Naive thymus-derived CD8-positive, alpha-beta T cell (primary cell): ENCODE data around the gene PSMG2. TPM values are rescaled to one million over a fixed set of nuclear protein-coding genes. Genes with fewer than 3 reads are reported as not detected.

Experiments
- ATAC-seq, 2 donors: fragments of 150-1000 bp; cut with Tn5 transposase in 1 of 2; sonication (Bioruptor Pico), chemical (Tn5 transposase) in 1 of 2; 1 replicate in 1 of 2; 2 replicates in 1 of 2; pipeline ENCODE4 v1.10.0; 2021; ENCODE audit warnings: mild to moderate bottlenecking in 2 of 2, moderate library complexity in 2 of 2
- POLR2A ChIA-PET: fragments of 350-600 bp; sonication (Branson Sonifier 250); formaldehyde crosslinking; loops from one replicate; lab custom pipeline; 2021; ENCODE audit warnings: antibody characterized with exemption; lab: Charles Lee
- DNase-seq, 10 donors: peaks; one replicate each; pipeline versions ENCODE4 v3.0.0 to v3.0.0-alpha.2; 2020 to 2022
- H3K27ac Mint-ChIP-seq, 10 donors: one replicate each; pipeline ENCODE4 v1.8.0; 2020 to 2022; ENCODE audit warnings: mild to moderate bottlenecking in 10 of 10, mixed read lengths in 10 of 10, moderate library complexity in 4 of 10, inconsistent platforms in 1 of 10
- H3K27me3 Mint-ChIP-seq, 5 donors: one replicate each; pipeline ENCODE4 v1.8.0; 2021 to 2022; ENCODE audit warnings: mixed read lengths in 5 of 5
- H3K36me3 Mint-ChIP-seq, 3 donors: one replicate each; pipeline ENCODE4 v1.8.0; 2020 to 2022; ENCODE audit warnings: mixed read lengths in 3 of 3, mild to moderate bottlenecking in 2 of 3, inconsistent platforms in 1 of 3
- H3K4me1 Mint-ChIP-seq, 4 donors: one replicate each; pipeline ENCODE4 v1.8.0; 2021 to 2022; ENCODE audit warnings: mixed read lengths in 4 of 4
- H3K4me3 Mint-ChIP-seq, 10 donors: one replicate each; pipeline ENCODE4 v1.8.0; 2020 to 2022; ENCODE audit warnings: mild to moderate bottlenecking in 10 of 10, mixed read lengths in 10 of 10, moderate library complexity in 6 of 10, inconsistent platforms in 1 of 10
- H3K9me3 Mint-ChIP-seq, 9 donors: one replicate each; pipeline ENCODE4 v1.8.0; 2020 to 2022; ENCODE audit warnings: mixed read lengths in 9 of 9, mild to moderate bottlenecking in 3 of 9, inconsistent platforms in 1 of 9, moderate library complexity in 1 of 9
- polyA plus RNA-seq, 3 donors: library from polyadenylated mRNA; unstranded; fragments of 300-500 nt; fragmentation: Illumina TruSeq; gene quantifications; one replicate each; pipeline ENCODE4 v1.2.3, GENCODE V29; 2021
- total RNA-seq, 8 experiments: library from RNA in 2 of 8; stranded (reverse) in 2 of 8; gene quantifications; one replicate each; pipeline ENCODE4 v1.2.3 and lab custom pipeline; 2021 to 2026

The PSMG2 gene
- total and polyA plus RNA-seq, 5 experiments from 2014 or later, result 70.7 to 117 (median 110) TPM

- no peaks in the 10 kb centered on the region for H3K9me3 Mint-ChIP-seq
- H3K27ac Mint-ChIP-seq, result peak overlapping the region in 7 of 10 donors; percentile 11 to 83 (median 50)
- peak; percentile 61 to 66 for ATAC-seq
- peaks cover 0 to 9% (median 2%) of the 10 kb centered on the region in 4 donors for H3K4me1 Mint-ChIP-seq
- POLR2A ChIA-PET, result no interaction called here
- H3K4me3 Mint-ChIP-seq, result no peak overlapping the region
- DNase-seq, result peak; percentile 16 to 80 (median 66)
- no peaks in the 10 kb centered on the region for H3K27me3 Mint-ChIP-seq
- peaks cover 0 to 42% (median 3%) of the 10 kb centered on the region in 3 donors for H3K36me3 Mint-ChIP-seq
Observed at GRCh38 chr18:12726774-12727550, 24.1 kb downstream of the PSMG2 start.

DNA sequence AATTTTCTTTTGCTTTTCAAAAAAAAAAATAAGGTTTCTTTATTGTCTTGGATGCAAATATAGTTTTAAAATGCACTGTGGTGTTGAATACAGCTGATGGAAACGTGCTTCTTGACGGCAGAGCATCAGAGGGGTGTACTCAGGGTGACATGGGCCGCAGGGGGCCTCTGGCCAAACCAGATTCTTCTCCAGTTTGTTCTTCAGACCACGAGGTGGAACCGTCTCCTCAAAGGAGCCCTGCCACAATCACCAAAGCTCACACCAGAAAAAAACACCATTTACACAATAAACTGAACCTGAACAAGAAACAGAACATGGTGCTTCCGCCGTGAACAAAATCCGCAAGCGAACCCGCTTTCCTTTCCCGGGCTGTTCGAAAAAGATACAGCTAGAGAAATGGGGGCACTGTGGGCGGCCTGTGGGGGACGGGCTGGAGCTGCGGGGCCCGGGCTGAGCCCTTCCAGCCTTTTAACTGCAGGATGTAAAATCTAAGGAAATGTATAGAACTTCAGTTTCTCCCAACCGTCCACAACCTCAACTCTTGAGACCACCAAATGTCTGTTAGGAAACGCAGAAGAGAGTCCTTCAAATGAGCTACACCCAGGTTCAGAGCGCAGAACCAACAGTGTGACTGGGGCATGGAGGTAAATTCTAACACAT lies 34.5 kb downstream of the PSMG2 start:
- Mint-ChIP-seq H3K4me1 (no peaks in the 10 kb centered on the region), H3K36me3 (no peaks in the 10 kb centered on the region), H3K27me3 (no peaks in the 10 kb centered on the region), H3K9me3 (no peaks in the 10 kb centered on the region), H3K4me3 (no peak overlapping the region), H3K27ac (peak overlapping the region in 1 of 10 donors; percentile 51)
- no peak for DNase-seq
- POLR2A ChIA-PET, result no interaction called here
- ATAC-seq, result no peak

DNA sequence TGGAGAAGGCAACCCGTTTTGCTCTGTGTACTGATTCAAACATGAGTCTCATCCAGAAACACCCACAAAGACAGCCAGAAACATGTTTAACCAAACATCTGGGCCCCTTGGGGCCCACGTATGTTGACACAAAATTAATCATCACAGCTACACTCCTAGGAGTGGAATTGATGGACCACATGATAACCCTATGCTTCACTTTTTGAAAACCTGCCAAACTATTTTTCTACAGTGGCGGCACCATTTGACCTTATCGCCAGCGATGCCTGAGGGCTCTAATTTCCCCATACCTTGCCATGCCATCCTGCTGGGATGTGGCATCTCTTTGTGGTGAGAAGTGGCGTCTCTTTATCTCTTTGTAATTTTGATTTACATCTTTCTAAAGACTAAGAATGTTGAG lies 38.5 kb downstream of the PSMG2 start:
- Mint-ChIP-seq H3K9me3 (no peaks in the 10 kb centered on the region), H3K27me3 (no peaks in the 10 kb centered on the region), H3K4me3 (no peak overlapping the region), H3K4me1 (peaks cover 0 to 2% (median 0%) of the 10 kb centered on the region in 4 donors), H3K36me3 (no peaks in the 10 kb centered on the region), H3K27ac (no peak overlapping the region)
- POLR2A ChIA-PET, result no interaction called here
- no peak for DNase-seq
- ATAC-seq, result no peak

- H3K36me3 Mint-ChIP-seq, result no peaks in the 10 kb centered on the region
- no peaks in the 10 kb centered on the region for H3K27me3 Mint-ChIP-seq
- no peak overlapping the region for H3K4me3 Mint-ChIP-seq
- ATAC-seq (no peak), DNase-seq (no peak)
- POLR2A ChIA-PET, result no interaction called here
- H3K4me1 Mint-ChIP-seq, result peaks cover 0 to 2% (median 0%) of the 10 kb centered on the region in 4 donors
- H3K9me3 Mint-ChIP-seq, result no peaks in the 10 kb centered on the region
- H3K27ac Mint-ChIP-seq, result no peak overlapping the region
Observed at GRCh38 chr18:12742453-12742852, 39.6 kb downstream of the PSMG2 start.

GRCh38 chr18:12744103-12744502 lies 41.3 kb downstream of the PSMG2 start:
- DNase-seq (peak in 3 of 10 donors; percentile 32 to 38 (median 35)), ATAC-seq (peak in 1 of 2 donors; percentile 25)
- Mint-ChIP-seq H3K4me1 (peaks cover 2 to 4% (median 2%) of the 10 kb centered on the region in 4 donors), H3K27me3 (no peaks in the 10 kb centered on the region), H3K36me3 (peaks cover 0 to 2% (median 0%) of the 10 kb centered on the region in 3 donors), H3K4me3 (no peak overlapping the region), H3K9me3 (no peaks in the 10 kb centered on the region), H3K27ac (no peak overlapping the region)
- POLR2A ChIA-PET, result interaction anchor here (0.7 kb wide), 1 partner anchor 140 kb away, joined by 3 read pairs; the partner anchor contains the start of gene PTPN2

DNA sequence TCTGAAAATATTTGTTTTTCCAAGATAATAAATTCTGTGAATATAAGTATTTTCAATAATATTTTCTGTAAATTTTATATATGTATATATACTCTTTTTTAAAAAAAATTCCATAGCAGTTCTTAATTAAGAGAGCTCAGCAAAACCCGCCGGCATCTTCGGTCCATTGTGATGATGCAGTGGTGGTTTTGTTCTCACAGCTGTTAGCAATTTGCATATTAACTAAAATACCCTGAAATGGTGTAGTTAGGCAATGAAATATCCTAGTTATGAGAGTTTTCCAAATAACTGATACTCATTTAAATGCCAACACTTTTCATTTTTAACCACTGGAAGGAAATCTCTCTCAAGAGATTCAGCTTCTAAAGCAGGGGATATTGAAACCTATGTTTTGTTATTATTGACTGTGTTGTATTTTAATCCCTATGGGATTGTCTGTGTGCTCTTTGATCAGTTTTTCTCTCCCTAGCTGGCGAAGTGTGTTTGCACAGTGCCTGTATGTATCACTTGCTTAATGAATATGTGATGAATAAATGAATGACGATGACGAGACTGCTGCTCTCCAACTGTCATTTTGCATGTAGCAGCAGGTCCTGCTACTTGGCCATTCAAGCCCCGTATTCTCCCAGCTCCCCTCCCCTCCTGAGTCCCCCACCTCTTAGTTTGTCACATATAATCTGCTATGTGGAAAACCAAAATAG lies 42.4 kb downstream of the PSMG2 start:
- Mint-ChIP-seq H3K4me3 (no peak overlapping the region), H3K36me3 (peaks cover 0 to 2% (median 0%) of the 10 kb centered on the region in 3 donors), H3K27ac (no peak overlapping the region), H3K9me3 (no peaks in the 10 kb centered on the region), H3K4me1 (peaks cover 8 to 15% (median 13%) of the 10 kb centered on the region in 4 donors), H3K27me3 (no peaks in the 10 kb centered on the region)
- ATAC-seq (no peak), DNase-seq (no peak)
- POLR2A ChIA-PET, result interaction anchor here (0.6 kb wide), 1 partner anchor 29 kb away, joined by 3 read pairs; no protein-coding TSS in a partner anchor

DNA sequence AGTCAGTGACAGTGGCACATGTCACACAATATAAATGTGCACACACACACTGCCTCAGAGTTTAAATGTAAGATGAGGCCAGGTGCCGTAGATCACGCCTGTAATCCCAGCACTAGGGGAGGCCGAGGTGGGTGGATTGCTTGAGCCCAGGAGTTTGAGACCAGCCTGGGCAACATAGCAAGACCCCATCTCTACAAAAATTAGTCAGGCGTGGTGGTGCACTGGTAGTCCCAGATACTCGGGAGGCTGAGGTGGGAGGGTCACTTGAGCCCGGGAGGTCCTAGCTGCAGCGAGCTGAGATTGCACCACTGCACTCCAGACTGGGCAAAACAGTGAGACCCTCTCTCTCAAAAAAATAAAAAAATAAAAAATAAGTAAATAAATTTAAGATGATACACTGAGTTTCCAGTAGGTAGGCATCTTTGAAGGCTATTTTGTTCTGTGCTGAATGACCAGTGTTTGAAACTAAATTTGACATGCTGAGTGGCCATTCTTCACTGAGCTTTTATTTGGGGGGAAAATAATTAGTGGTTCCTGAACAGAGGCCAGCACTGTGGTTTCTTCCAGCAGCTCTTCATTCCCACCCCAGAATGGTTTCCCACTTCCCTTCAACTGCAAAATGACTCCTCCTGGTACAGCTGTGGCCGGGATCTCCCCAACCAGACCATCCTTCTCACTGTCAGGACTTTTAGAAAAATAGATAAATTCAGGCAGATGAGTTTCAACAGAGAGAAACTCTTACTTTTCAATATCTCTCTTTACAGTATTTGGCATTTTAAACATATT lies 44.9 kb downstream of the PSMG2 start:
- POLR2A ChIA-PET, result no interaction called here
- no peak overlapping the region for H3K27ac Mint-ChIP-seq
- DNase-seq, result no peak

GRCh38 chr18:12748671-12749070 lies 45.8 kb downstream of the PSMG2 start:
- POLR2A ChIA-PET, result interaction anchor here (1.1 kb wide), 1 partner anchor 200 kb away, joined by 3 read pairs; no protein-coding TSS in a partner anchor
- Mint-ChIP-seq H3K4me3 (no peak overlapping the region), H3K4me1 (peaks cover 10 to 27% (median 22%) of the 10 kb centered on the region in 4 donors), H3K27ac (peak overlapping the region in 1 of 10 donors; percentile 11), H3K9me3 (no peaks in the 10 kb centered on the region), H3K27me3 (no peaks in the 10 kb centered on the region), H3K36me3 (peaks cover 0 to 2% (median 0%) of the 10 kb centered on the region in 3 donors)
- DNase-seq (no peak), ATAC-seq (no peak)

More for the DNA sequence above, 44.9 kb downstream of the PSMG2 start:
- Mint-ChIP-seq H3K4me3 (no peak overlapping the region), H3K27me3 (no peaks in the 10 kb centered on the region), H3K4me1 (peaks cover 10 to 27% (median 22%) of the 10 kb centered on the region in 4 donors), H3K36me3 (peaks cover 0 to 2% (median 0%) of the 10 kb centered on the region in 3 donors), H3K9me3 (no peaks in the 10 kb centered on the region)
- no peak for ATAC-seq

DNA sequence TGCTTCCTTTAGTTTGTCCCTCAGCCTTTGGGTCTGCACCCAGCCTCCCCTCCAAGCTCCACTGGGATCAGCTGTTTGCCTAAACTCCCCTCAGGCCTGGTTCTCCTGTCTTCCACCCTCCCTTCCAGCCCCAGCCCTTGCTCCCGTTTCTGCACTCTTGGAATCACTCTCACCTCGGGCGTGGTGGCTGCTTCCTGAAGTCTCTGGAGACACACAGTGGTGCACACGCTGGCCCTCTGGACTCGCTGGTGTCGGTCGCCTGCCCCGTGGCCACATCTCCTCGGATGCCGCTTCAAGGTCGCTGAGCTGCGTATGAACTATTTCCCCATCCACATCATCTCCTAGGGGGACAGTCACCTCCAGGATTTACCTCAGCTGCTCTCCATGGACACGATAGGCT lies 46.3 kb downstream of the PSMG2 start:
- peak overlapping the region in 2 of 10 donors; percentile 10 to 20 for H3K4me3 Mint-ChIP-seq
- POLR2A ChIA-PET, result interaction anchor here (1.1 kb wide), 1 partner anchor 199 kb away, joined by 3 read pairs; no protein-coding TSS in a partner anchor

DNA sequence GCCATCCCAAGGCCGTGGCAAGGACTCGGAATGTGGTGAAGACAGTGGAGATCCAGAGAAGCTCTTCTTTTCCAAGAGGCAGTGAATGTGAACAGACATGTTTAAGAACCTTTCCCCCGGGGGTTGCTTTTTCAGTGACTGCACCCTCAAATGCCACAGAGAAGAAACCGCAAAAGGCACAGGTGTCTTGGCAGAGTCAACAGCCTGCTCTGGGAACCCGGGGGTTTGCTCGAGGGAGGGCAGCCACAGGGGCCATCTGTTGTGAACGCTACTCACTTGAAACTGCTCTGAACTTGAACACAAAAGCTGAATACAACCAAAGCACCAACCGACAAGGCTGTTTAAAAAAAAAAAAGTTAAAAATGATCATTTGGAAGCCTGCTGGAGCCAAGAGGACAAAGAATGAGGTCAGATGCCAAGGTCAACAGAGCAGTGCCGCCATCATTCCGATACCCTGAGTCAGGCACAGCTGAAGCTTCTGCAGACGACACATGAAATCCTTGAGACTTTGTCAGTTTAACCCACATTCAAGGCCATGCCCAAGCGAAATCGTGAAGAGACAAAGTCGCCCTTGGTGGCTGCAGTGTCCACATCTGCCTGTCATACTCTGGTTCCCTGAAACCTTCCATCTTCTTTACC lies 47.4 kb downstream of the PSMG2 start:
- H3K36me3 Mint-ChIP-seq, result peaks cover 0 to 2% (median 0%) of the 10 kb centered on the region in 3 donors
- H3K9me3 Mint-ChIP-seq, result no peaks in the 10 kb centered on the region
- POLR2A ChIA-PET, result interaction anchor here (1.3 kb wide), 1 partner anchor 26 kb away, joined by 7 read pairs; no protein-coding TSS in a partner anchor
- ATAC-seq, result peak; percentile 53 to 65
- no peaks in the 10 kb centered on the region for H3K27me3 Mint-ChIP-seq
- peak overlapping the region in 9 of 10 donors; percentile 29 to 85 (median 74) for H3K27ac Mint-ChIP-seq
- peak in 5 of 10 donors; percentile 7 to 49 (median 24) for DNase-seq
- H3K4me3 Mint-ChIP-seq, result peak overlapping the region; percentile 2 to 75 (median 48)
- peaks cover 10 to 25% (median 22%) of the 10 kb centered on the region in 4 donors for H3K4me1 Mint-ChIP-seq

More for the DNA sequence above, 46.3 kb downstream of the PSMG2 start:
- DNase-seq (no peak), ATAC-seq (no peak)
- no peaks in the 10 kb centered on the region for H3K27me3 Mint-ChIP-seq
- no peaks in the 10 kb centered on the region for H3K9me3 Mint-ChIP-seq
- peaks cover 0 to 2% (median 0%) of the 10 kb centered on the region in 3 donors for H3K36me3 Mint-ChIP-seq
- peaks cover 10 to 26% (median 22%) of the 10 kb centered on the region in 4 donors for H3K4me1 Mint-ChIP-seq
- peak overlapping the region in 4 of 10 donors; percentile 11 to 75 (median 55) for H3K27ac Mint-ChIP-seq
